ENCODE measurements around the gene MEAK7. TPM values are rescaled to one million over a fixed set of nuclear protein-coding genes. Genes with fewer than 3 reads are reported as not detected.

MEAK7 gene
- total RNA-seq, 2 donors from 2014 or later, result 6.7 to 11.2 TPM

- Histone ChIP-seq H3K27me3 (no peaks in the 10 kb centered on the region), H3K4me1 (no peaks in the 10 kb centered on the region), H3K9me3 (no peaks in the 10 kb centered on the region), H3K4me3 (no peak overlapping the region), H3K36me3 (replicated peaks in 1 of 2; ENCODE audit: insufficient read depth in 1 of 2, low read depth in 2 of 2) (no peaks in the 10 kb centered on the region), H3K27ac (no peak overlapping the region)
- TF ChIP-seq CTCF (IDR thresholded peaks at IDR 0.05), result no peak
- TF ChIP-seq POLR2A (IDR thresholded peaks at IDR 0.05), result no peak
- no peak for DNase-seq
- WGBS, 2 donors, result 90 to 92% methylated on average over 31 to 38 of the region's 38 CpGs
- ATAC-seq, result no peak
- intact Hi-C loops (cut with DNase I), result no loop called here
These were observed 45.6 kb downstream of the MEAK7 start for GRCh38 chr16:84458606-84459532.

- intact Hi-C loops (cut with DNase I), result no loop called here
- Histone ChIP-seq H3K4me1 (no peaks in the 10 kb centered on the region), H3K9me3 (no peaks in the 10 kb centered on the region), H3K27ac (no peak overlapping the region), H3K36me3 (replicated peaks in 1 of 2; ENCODE audit: insufficient read depth in 1 of 2, low read depth in 2 of 2) (no peaks in the 10 kb centered on the region), H3K4me3 (no peak overlapping the region), H3K27me3 (peaks cover 0 to 1% of the 10 kb centered on the region in 2 donors)
- WGBS, 2 donors, result 81 to 86% methylated on average over 4 to 9 of the region's 9 CpGs
- DNase-seq, result no peak
- no peak for TF ChIP-seq POLR2A (IDR thresholded peaks at IDR 0.05)
- TF ChIP-seq CTCF (IDR thresholded peaks at IDR 0.05), result no peak
- no peak for ATAC-seq
These were observed 49.4 kb downstream of the MEAK7 start for GRCh38 chr16:84455031-84455430.

Other genes starting within 250 kb of the MEAK7 start
- gene WFDC1, start 209.8 kb downstream of the MEAK7 start, total RNA-seq, result 1 to 10 TPM in 1 of 2 donors, under 1 TPM in 1; 0.78 to 2.3 TPM
- 10 to 100 TPM in 1 of 2 donors, 1 to 10 TPM in 1; 2.1 to 18.1 TPM for gene ATP2C2, start 136.1 kb downstream of the MEAK7 start, total RNA-seq
- gene COTL1, start 113.4 kb upstream of the MEAK7 start, total RNA-seq, result 10 to 100 TPM; 19.7 to 20.4 TPM
- gene KLHL36, start 143.9 kb upstream of the MEAK7 start, total RNA-seq, result 10 to 100 TPM; 39.7 to 50.8 TPM
- 10 to 100 TPM; 24.6 to 32.3 TPM for gene USP10, start 195.3 kb upstream of the MEAK7 start, total RNA-seq

Measured in body of pancreas (tissue), 4 donors.